HepG2 (cell line): ENCODE data around the gene UQCRC1. TPM values are rescaled to one million over a fixed set of nuclear protein-coding genes. Genes with fewer than 3 reads are reported as not detected.

Source experiments
- RBFOX2 ChIP-seq: fragments of 200-400 bp; formaldehyde crosslinking; IDR thresholded peaks from 2 replicates; pipeline ENCODE4 v1.6.1; 2017; ENCODE audit warnings: low read depth, mild to moderate bottlenecking, low read length
- ZNF343 ChIP-seq: sonication (generic); formaldehyde crosslinking; IDR thresholded peaks from 2 replicates; pipeline ENCODE4 v1.4.0; 2020; ENCODE audit warnings: mild to moderate bottlenecking, missing genetic modification reagents
- polyA plus RNA-seq, 8 experiments: library from polyadenylated mRNA; depleted of rRNA in 3 of 8; stranded (reverse) in 7 of 8; unstranded in 1 of 8; fragments of >200 nt; fragmentation: Illumina TruSeq in 4 of 8; extraction: Trizol in 4 of 8; gene quantifications; 2 replicates each; pipeline versions ENCODE4 v1.2.1 to v1.2.3, GENCODE V29; 2011 to 2016; ENCODE audit warnings: low read depth in 4 of 8, missing spikeins in 1 of 8, mixed read lengths in 1 of 8; ENCODE audit not compliant: insufficient read depth in 1 of 8
- total RNA-seq, 5 experiments: library from RNA; depleted of rRNA; stranded (reverse); fragments of >200 nt; fragmentation: Illumina TruSeq; extraction: Trizol; gene quantifications; 2 replicates each; pipeline ENCODE4 v1.2.3, GENCODE V29; 2016; ENCODE audit warnings: low read depth in 1 of 5
- TF ChIP-seq, protein P1 (sequence below): IDR thresholded peaks from 2 replicates; pipeline ENCODE4 v1.6.1; 2018; ENCODE audit warnings: missing genetic modification reagents, mild to moderate bottlenecking, missing compliant biosample characterization
- TF ChIP-seq, protein P2 (sequence below): IDR thresholded peaks from 2 replicates; pipeline ENCODE4 v1.6.1; 2016; ENCODE audit warnings: missing compliant biosample characterization, missing genetic modification reagents, borderline replicate concordance
- TF ChIP-seq, protein P3 (sequence below): sonication (generic); formaldehyde crosslinking; IDR thresholded peaks from 2 replicates; pipeline ENCODE4 v1.4.0; 2020; ENCODE audit warnings: missing genetic modification reagents, borderline replicate concordance

Gene UQCRC1
- total and polyA plus RNA-seq, 2 of the 13 experiments (the other 11 are each of a cell fraction or from before 2014, with no cell fraction given): 316 to 680 TPM

DNA sequence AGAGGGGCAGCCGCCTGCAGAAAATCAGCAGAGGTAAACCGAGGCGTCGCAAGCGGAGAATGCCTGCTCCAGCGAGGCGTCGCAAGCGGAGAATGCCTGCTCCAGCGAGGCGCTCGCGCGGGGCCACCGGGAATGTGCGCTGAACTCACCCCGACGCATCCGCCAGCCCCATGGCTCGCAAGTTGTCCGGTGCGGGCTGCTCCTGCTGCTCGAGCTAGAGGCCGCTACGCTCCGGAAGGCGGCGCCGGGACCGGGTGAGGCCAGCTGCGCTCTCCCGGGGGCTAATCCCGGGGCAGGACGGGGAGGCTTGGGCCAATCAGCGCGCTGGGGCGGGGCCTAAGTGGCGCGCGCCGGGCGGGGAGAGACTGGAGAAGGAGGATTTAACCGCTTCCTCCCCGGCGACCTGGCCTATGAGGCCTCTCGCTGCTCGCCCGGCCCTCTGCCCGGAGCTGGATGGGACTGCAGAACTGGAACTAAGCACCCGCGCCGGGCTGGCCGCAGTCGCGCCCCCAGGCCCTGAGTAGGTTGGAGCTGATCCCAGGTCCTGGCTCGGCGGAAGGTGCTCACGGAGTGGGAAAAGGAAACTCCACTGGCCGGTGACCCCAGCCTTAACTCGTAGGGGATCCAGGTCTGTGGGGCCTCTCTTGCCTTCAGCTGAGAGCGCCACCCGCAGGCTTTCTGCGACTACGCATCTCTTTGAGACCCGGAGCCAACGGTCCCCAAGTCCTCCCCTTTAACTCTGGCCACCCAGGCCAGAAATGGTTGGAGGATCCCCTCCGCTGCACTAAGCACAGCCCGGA, 26.0 kb upstream of the UQCRC1 start, which contains the start of gene SLC26A6 (continued):
- TF ChIP-seq, protein P1, sequence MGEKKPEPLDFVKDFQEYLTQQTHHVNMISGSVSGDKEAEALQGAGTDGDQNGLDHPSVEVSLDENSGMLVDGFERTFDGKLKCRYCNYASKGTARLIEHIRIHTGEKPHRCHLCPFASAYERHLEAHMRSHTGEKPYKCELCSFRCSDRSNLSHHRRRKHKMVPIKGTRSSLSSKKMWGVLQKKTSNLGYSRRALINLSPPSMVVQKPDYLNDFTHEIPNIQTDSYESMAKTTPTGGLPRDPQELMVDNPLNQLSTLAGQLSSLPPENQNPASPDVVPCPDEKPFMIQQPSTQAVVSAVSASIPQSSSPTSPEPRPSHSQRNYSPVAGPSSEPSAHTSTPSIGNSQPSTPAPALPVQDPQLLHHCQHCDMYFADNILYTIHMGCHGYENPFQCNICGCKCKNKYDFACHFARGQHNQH (CRISPR knock-in tag): no peak
- TF ChIP-seq ZNF343 (peak; percentile 68; the same call in 1 of the 2 replicates), RBFOX2 (peak; percentile 92)
- TF ChIP-seq, protein P2, sequence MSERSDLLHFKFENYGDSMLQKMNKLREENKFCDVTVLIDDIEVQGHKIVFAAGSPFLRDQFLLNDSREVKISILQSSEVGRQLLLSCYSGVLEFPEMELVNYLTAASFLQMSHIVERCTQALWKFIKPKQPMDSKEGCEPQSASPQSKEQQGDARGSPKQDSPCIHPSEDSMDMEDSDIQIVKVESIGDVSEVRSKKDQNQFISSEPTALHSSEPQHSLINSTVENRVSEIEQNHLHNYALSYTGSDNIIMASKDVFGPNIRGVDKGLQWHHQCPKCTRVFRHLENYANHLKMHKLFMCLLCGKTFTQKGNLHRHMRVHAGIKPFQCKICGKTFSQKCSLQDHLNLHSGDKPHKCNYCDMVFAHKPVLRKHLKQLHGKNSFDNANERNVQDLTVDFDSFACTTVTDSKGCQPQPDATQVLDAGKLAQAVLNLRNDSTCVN: peak; percentile 33; the same call in 1 of the 2 replicates
- TF ChIP-seq, protein P3, sequence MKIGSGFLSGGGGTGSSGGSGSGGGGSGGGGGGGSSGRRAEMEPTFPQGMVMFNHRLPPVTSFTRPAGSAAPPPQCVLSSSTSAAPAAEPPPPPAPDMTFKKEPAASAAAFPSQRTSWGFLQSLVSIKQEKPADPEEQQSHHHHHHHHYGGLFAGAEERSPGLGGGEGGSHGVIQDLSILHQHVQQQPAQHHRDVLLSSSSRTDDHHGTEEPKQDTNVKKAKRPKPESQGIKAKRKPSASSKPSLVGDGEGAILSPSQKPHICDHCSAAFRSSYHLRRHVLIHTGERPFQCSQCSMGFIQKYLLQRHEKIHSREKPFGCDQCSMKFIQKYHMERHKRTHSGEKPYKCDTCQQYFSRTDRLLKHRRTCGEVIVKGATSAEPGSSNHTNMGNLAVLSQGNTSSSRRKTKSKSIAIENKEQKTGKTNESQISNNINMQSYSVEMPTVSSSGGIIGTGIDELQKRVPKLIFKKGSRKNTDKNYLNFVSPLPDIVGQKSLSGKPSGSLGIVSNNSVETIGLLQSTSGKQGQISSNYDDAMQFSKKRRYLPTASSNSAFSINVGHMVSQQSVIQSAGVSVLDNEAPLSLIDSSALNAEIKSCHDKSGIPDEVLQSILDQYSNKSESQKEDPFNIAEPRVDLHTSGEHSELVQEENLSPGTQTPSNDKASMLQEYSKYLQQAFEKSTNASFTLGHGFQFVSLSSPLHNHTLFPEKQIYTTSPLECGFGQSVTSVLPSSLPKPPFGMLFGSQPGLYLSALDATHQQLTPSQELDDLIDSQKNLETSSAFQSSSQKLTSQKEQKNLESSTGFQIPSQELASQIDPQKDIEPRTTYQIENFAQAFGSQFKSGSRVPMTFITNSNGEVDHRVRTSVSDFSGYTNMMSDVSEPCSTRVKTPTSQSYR (CRISPR knock-in tag): peak; percentile 42; the same call in 1 of the 2 replicates
- TF ChIP-seq, all 625 proteins: peak for 297
